Measurements from ENCODE around the gene SWAP70.

DNA sequence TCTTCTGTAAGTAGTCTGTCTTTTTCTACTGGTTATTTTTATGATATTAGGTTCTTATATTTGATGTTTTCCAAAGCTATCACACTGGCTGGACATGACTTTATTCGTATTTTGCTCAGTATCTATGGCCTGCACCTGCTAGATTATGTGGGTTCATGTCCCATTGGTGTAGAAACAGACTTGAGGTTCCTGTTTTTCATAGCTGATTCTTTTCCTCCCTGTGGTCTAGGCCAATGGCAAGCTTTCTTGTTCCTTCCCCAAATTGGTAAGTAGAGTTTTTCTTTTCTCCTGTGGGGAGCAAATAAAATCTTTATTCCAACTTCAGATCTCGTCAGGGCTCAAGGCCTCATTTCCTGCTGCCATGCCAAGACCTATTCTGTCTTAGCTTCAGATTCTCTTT lies 30.2 kb upstream of the SWAP70 start:
- no peak for TF ChIP-seq POLR2A (IDR thresholded peaks at IDR 0.05; ENCODE audit: low read length)
- TF ChIP-seq GATA1 (IDR thresholded peaks at IDR 0.05; ENCODE audit: low read depth, low read length): no peak

Measured in erythroblast (primary cell).